Measurements from ENCODE around the gene FEV.

Gene FEV

GRCh38 chr2:219010162-219010756, 25.3 kb upstream of the FEV start:
- Histone ChIP-seq H3F3A (ENCODE audit: insufficient read depth, low read length) (no peaks in the 10 kb centered on the region), H3K36me3 (replicated peaks; ENCODE audit: insufficient read depth, low read length) (no peaks in the 10 kb centered on the region), H3K27ac (ENCODE audit: low read length) (no peak overlapping the region), H3K4me2 (ENCODE audit: low read depth, low read length) (no peak overlapping the region), H3K27me3 (replicated peaks; ENCODE audit: insufficient read depth, low read length) (peaks cover 61% of the 10 kb centered on the region), H3K4me1 (ENCODE audit: low read length) (no peaks in the 10 kb centered on the region), H3K9me3 (replicated peaks; ENCODE audit: insufficient read depth, low read length) (no peaks in the 10 kb centered on the region), H4K20me1 (ENCODE audit: insufficient read depth, low read length) (no peaks in the 10 kb centered on the region), H2AFZ (ENCODE audit: low read length) (no peak overlapping the region), H3K9me2 (replicated peaks; ENCODE audit: insufficient read depth, low read length) (no peaks in the 10 kb centered on the region), H3K79me2 (ENCODE audit: low read length) (no peaks in the 10 kb centered on the region), H3K4me3 (ENCODE audit: low read length) (no peak overlapping the region), H3K9ac (ENCODE audit: low read length) (no peak overlapping the region)
- peak; percentile 39 for DNase-seq
- TF ChIP-seq EZH2 (optimal IDR thresholded peaks at IDR 0.05; ENCODE audit: low read depth, low read length): no peak
- no peak for TF ChIP-seq EZH2phosphoT487 (IDR thresholded peaks at IDR 0.05; ENCODE audit: low read length)
- peak; percentile 67 for TF ChIP-seq CTCF (IDR thresholded peaks at IDR 0.05; ENCODE audit: low read length)

- Histone ChIP-seq H4K20me1 (ENCODE audit: insufficient read depth, low read length) (no peaks in the 10 kb centered on the region), H3K27me3 (replicated peaks; ENCODE audit: insufficient read depth, low read length) (peaks cover 59% of the 10 kb centered on the region), H3K36me3 (replicated peaks; ENCODE audit: insufficient read depth, low read length) (no peaks in the 10 kb centered on the region), H3K4me2 (ENCODE audit: low read depth, low read length) (no peak overlapping the region), H3K9ac (ENCODE audit: low read length) (no peak overlapping the region), H3K27ac (ENCODE audit: low read length) (no peak overlapping the region), H3K9me3 (replicated peaks; ENCODE audit: insufficient read depth, low read length) (no peaks in the 10 kb centered on the region), H3K9me2 (replicated peaks; ENCODE audit: insufficient read depth, low read length) (no peaks in the 10 kb centered on the region), H3K4me1 (ENCODE audit: low read length) (no peaks in the 10 kb centered on the region), H3F3A (ENCODE audit: insufficient read depth, low read length) (no peaks in the 10 kb centered on the region), H2AFZ (ENCODE audit: low read length) (no peak overlapping the region), H3K4me3 (ENCODE audit: low read length) (no peak overlapping the region), H3K79me2 (ENCODE audit: low read length) (no peaks in the 10 kb centered on the region)
- no peak for DNase-seq
- no peak for TF ChIP-seq EZH2 (optimal IDR thresholded peaks at IDR 0.05; ENCODE audit: low read depth, low read length)
- no peak for TF ChIP-seq CTCF (IDR thresholded peaks at IDR 0.05; ENCODE audit: low read length)
- no peak for TF ChIP-seq EZH2phosphoT487 (IDR thresholded peaks at IDR 0.05; ENCODE audit: low read length)
These were observed 24.3 kb upstream of the FEV start for GRCh38 chr2:219009294-219009693.

- no peak overlapping the region for H3K4me2 ChIP-seq (ENCODE audit: low read depth, low read length)
- peaks cover 8% of the 10 kb centered on the region for H3K4me1 ChIP-seq (ENCODE audit: low read length)
- no peak for TF ChIP-seq CTCF (IDR thresholded peaks at IDR 0.05; ENCODE audit: low read length)
- H3K27ac ChIP-seq (ENCODE audit: low read length): no peak overlapping the region
- H2AFZ ChIP-seq (ENCODE audit: low read length): no peak overlapping the region
- no peaks in the 10 kb centered on the region for H4K20me1 ChIP-seq (ENCODE audit: insufficient read depth, low read length)
- H3K9me3 ChIP-seq (replicated peaks; ENCODE audit: insufficient read depth, low read length): no peaks in the 10 kb centered on the region
- H3K9me2 ChIP-seq (replicated peaks; ENCODE audit: insufficient read depth, low read length): no peaks in the 10 kb centered on the region
- H3K9ac ChIP-seq (ENCODE audit: low read length): no peak overlapping the region
- peaks cover 89% of the 10 kb centered on the region for H3K27me3 ChIP-seq (replicated peaks; ENCODE audit: insufficient read depth, low read length)
- H3K79me2 ChIP-seq (ENCODE audit: low read length): no peaks in the 10 kb centered on the region
- no peak for DNase-seq
- no peaks in the 10 kb centered on the region for H3F3A ChIP-seq (ENCODE audit: insufficient read depth, low read length)
- H3K36me3 ChIP-seq (replicated peaks; ENCODE audit: insufficient read depth, low read length): no peaks in the 10 kb centered on the region
- H3K4me3 ChIP-seq (ENCODE audit: low read length): no peak overlapping the region
These were observed 19.0 kb upstream of the FEV start for GRCh38 chr2:219003979-219004378.
